ENCODE measurements around the gene HSDL1. TPM values are rescaled to one million over a fixed set of nuclear protein-coding genes. Genes with fewer than 3 reads are reported as not detected.
A peak's percentile ranks its signal among the peaks of the same experiment; 100 is the strongest.
"Not testable (repeated sequence)": the region's sequence is repeated elsewhere in the genome, so short reads cannot be mapped to it uniquely, and the experiment has no call there.

The HSDL1 gene
- total RNA-seq, 1 donor from 2014 or later, result 16.3 TPM

DNA sequence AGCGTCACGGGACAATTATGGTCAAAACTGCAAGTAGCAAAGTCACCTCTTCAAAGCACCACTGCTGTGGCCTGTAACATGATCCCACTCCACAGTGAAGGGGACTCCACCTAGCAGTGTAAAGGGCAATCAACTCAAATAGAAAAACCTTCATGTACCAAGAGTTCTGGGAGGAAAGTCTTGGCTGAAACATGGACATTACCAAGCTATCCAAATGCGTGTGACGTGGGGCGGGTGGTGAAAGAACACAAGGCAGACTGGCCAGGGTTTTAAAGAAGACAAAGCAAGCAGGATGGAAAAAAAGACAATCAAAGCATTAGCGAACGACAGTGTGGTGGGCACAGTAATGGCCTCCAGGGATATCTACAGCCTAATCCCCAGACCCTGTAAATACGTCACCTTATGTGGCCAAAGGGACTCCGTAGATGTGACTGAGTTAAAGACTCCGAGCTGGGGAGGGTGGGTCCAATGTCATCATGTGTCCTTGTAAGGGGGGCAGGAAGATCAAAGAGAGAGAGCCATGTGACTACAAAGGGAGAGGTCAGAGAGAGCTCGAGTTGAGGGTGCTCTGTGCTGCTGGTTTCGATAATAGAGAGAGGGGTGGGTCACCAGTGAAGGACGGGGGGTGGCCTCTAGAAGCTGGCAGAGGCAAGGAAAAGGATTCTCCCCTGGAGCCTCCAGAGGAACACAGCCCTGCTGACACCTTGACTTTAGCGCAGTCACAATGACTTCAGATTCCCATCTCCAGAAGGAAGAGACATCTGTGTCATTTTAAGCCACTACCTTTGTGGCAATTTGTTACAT, 6.0 kb downstream of the HSDL1 start:
- DNase-seq (ENCODE audit: low spot score), result no peak

DNA sequence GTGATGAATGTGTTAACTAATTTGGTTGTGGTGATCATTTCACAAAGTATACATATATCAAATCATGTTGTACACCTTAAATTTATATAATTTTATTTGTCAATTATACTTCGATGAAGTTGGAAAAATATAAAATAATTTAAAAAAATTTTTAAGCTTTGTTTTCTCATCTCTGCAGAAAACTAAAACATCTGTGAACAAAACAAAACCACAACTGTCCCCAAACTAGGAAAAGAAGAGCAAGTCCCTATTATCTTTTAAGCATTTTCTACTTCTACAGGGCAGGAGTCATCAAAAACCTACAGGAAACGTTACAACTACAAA, 6.5 kb downstream of the HSDL1 start:
- DNase-seq (ENCODE audit: low spot score), result no peak

DNA sequence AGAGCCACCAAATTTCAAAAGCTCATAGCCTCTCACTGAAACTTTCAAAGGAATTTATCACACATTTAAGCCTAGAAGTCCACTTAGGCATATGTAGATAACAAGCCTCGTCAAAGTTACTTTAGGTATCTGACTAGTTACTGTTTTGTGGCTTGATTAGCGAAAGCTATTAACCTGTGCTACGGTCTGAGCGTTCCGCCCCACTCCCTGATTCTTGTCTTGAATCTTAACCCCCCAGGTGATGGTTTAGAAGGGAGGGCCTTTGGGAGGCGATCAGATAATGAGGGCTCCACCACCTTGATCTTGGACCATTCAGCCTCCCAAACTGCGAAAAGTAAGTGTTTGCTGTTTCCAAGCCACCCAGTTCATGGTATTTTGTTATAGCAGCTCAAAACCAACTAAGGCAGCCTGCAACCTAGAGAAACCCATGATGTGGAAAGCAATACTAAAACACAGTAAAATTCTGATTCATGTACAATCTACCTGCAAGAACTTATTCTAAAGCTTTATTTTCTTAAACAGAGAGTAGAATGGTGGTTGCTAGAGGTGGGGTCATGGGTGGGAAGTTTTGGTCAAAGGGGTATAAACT, 7.1 kb downstream of the HSDL1 start:
- DNase-seq (ENCODE audit: low spot score), result no peak

DNA sequence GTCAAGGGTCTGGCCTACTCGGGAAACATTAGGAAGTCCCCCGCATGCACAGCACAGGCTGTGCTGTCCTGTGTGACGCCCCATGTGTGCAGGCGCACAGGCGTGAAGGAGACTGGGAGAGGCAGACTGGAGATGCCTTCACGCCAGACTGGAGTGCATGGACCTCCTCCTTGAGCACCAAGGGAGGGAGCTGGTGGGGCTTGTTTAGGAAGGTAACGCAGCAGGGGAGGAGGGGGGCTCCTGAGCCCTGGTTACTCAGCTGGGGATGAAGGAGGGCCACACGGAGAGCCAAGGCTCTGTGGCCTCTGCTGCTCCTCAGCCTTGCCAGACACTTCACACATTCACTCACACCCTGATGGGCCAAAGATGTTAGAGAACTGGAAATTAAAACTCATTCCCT, 7.7 kb downstream of the HSDL1 start:
- no peak for DNase-seq (ENCODE audit: low spot score)

DNA sequence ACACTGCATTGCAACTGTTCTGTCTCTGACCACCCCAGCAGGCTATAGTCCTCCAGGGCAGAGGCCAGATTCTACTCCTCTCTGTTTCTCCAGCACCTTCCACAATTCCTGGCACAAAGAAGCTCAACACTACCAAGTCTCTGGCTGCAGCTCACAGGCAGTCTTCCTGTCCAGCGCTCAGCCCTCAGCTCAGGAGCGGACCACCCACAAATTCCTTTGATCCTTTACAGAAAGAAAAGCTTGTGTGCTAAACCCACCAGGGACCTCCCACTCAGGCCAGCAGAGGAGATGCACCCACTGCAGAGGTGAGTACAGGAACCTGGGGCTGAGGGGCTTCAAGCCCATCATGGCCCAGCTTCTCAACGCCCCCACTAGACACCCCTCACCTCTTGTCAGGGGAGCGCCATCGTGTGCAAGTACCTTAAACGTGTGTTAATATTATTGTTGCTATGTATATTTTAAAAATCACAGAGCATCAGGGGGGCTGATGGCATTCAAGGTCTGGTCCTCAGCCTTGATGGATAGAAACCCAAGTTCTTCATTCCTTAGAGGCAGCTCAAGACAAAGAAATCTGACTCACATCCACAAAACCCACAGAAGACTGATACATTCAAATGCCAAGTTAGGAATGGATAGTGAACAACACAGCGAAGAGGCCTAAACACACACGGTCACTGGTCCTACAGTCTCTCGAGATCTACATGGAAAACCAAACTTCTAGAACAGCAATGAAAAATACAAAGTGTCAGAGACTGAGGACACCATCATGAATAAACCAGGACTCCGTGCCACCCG, 8.4 kb downstream of the HSDL1 start:
- DNase-seq (ENCODE audit: low spot score), result no peak

DNA sequence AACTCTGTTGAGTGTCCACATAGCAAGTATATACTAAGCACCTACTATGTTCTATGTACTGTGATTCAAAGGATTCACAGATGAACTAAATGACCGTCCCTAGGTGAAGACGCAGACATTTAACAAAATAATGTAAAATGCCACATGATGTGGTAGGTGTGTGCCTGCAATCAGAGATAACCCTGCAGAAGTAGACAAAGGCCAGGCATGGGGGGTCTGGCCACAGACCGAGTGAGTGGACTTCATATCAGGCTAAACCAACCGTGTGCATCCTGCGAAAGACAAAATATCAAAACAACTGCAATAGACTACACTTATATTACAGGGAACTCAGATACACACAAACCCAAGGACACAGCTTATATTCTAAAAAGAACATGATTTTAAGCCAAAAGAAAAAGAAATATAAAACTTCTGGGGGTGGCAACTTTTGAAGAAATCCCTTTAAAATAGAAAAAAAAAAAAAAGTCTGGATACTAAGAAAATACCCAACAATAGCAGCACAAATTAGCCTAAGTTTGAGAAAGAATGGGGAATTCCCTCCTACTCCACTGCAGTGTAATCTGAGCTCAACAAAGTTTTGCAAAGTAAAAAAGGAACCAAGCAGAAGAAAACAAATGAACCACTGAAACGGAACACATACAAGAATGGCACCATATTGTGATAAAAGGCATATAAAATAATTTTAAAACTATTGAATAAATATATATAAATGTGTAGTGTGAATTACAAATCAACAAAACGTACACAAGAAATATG, 12.3 kb downstream of the HSDL1 start:
- DNase-seq (ENCODE audit: low spot score), result no peak

DNA sequence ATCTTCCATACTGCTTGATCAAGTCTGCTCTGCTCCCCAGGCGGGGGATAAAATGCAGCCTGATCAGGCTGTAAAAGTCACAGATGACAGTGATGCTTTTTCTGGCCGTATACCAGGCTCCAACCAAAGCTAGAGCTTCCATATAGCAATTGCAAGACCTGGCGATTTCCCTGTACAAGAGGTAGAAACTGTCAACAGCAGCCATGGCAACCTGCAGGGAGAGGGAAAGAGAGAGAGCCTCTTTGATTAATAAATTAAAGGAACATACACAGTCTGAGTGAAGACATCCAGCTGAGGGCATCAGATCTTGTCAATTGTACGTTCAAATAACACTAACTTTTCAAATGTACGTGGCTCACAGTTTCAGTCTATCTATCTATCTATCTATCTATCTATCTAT, 13.9 kb downstream of the HSDL1 start:
- no peak for DNase-seq (ENCODE audit: low spot score)

DNA sequence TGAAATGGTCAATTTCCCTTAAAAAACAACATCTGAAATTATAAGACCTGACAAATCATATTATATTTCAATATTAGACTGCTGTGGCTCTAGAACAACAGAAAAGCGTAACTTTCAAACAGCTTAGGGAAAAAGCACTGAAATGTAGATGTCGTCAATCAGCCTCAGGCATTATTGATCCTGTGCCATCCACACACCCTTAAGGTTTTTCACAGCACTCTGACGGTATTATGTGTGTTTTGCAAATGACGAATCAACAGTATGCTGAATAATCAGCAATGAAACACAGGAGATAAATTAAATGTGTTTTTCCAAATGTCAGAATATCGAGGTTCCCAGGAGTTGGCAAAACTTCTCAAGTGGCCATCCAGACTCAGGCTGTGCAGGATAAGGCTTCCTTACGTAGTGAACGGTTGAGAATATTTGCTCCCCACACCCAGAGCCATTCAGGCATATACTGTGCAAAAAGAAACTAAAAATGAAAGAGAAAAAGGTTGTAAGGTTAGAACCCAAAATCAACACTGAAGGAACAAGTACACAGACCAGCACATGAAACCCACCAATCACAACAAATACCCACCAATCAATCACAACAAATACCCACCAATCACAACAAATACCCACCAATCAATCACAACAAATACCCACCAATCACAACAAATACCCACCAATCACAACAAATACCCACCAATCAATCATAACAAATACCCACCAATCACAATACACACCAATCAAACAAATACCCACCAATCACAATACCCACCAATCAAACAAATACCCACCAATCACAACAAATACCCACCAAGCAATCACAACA, 20.5 kb downstream of the HSDL1 start:
- DNase-seq (ENCODE audit: low spot score), result no peak

DNA sequence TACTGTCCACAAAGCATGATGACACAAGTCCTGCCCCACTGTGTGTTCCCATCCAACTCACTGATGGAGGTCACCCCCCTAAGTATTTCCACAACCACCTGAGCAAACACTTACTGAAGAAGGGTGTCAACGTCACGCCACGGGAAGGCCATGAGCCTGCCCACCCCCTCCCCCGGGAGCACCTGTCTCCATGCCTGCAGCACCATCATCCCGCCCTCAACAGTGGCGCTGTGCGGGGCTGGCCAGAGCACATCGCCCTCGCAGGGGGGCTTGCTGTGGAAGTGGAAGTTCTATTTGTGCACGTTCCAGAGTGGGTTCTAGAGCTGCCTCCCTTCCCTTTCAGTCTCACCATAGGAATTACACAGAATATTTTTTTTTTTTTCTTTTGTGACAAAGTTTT, 24.0 kb downstream of the HSDL1 start:
- no peak for DNase-seq (ENCODE audit: low spot score)

DNA sequence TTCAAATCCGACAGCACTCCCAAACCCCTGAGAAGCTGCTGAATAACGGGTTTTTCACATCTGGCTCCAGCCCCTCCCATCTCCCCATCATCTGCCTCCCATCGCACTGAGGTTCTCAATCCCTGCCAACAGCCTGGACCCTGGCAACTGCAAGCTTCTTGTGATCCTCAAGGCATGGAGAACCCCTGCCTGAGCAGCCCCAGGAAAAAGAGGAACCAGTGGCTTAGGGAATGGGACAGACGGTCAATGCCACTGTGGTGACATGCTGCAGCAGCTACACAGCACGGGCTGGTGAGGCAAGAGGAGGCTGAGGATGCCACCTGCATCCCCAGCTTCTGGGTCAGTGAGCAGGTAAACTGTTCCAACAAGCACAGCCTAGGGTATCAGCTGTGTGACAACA, 25.0 kb downstream of the HSDL1 start:
- DNase-seq (ENCODE audit: low spot score), result no peak

DNA sequence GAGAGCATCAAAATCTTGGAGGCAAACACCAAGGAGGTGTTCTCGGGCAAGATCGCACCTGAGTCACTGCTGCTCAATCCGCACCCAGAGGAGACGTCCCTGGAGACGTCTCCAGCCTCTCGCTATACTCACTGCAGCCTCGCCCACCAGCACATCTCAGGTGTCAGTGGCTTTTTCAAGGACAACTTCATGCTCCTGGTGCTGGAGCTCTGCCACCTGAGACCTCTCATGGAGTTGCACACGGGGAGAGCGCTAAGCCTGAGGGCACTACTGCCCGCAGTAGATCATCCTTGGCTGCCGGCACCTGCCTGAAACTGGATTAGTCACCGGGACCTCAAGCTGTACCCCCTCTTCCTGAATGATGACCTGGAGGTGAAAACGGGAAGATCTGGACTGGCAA, 25.6 kb downstream of the HSDL1 start:
- no peak for DNase-seq (ENCODE audit: low spot score)

DNA sequence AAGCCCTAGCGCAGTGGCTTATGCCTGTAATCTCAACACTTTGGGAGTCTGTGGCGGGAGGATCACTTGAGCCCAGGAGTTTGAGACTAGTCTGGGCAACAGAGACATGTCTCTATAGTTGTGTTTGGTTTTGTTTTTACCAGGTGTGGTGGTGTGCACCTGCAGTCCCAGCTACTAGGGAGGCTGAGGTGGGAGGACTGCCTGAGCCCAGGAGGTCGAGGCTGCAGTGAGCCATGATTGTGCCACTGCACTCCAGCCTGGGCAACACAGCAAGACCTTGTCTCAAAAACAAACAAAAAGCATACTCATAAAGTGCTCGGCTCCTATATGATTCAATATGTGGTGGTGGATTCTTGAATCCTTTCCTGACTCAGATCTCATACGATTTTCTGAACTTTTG, 26.7 kb downstream of the HSDL1 start:
- DNase-seq (ENCODE audit: low spot score), result not testable (repeated sequence)

DNA sequence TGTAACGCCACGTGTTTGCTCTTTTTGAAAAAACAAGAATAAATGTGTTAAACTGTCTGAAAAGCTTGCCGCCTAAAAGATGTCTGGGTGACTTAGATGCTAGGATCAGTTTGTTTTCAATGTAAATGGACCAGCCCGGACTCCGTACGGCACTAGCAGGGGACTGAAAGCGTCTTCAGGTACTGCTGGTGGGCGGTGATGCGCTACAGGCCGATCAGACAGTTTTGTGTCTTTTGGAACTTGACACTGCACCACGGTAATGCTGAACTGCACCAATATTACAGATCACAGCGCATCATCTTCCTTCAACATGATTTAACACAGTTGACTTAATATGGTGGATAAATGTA, 27.5 kb downstream of the HSDL1 start:
- DNase-seq (ENCODE audit: low spot score), result no peak

DNA sequence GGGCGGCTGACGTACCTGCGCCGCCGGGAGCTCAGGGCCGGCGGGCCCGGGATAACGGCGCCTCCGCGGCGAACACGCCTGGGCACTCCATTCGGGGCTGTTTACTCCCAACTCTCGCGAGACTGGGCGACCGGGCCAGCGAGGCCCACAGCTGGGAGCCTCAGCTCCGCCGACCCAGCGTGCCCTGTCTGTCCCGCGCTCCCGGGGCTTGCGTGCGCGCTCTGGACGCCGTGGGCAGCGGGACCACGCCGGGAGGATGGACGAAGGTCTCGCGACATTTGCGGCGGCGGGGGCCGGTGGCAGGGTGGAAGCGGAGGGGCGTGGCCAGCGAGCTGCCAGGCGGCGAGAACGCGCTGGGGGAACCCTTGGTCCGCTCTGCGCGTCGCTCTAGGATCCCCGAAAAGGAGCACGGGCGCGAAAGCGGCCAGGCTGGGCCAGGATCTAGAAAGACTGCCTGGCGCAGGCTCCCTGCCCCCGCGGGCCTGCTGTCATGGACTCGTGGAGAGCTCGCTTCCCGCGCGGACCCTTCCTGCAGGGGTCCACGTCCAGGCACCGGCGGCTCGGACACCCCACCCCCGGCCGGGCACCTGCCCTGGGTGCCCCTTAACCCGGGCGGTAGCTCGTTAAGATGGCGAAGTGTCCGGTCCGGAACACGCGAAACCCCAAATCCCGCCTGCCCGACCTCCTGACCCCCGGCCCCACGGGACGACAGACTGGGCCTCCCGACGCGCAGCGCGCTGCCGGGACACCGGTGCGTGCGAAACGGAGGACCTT, 28.1 kb downstream of the HSDL1 start, which contains the start of gene MBTPS1:
TSS of gene MBTPS1 (minus strand) at position 223 of the 774 bp plus-strand sequence. CDS start 15,159 bp downstream, outside the sequence.
- DNase-seq (ENCODE audit: low spot score), result peak; percentile 99

DNA sequence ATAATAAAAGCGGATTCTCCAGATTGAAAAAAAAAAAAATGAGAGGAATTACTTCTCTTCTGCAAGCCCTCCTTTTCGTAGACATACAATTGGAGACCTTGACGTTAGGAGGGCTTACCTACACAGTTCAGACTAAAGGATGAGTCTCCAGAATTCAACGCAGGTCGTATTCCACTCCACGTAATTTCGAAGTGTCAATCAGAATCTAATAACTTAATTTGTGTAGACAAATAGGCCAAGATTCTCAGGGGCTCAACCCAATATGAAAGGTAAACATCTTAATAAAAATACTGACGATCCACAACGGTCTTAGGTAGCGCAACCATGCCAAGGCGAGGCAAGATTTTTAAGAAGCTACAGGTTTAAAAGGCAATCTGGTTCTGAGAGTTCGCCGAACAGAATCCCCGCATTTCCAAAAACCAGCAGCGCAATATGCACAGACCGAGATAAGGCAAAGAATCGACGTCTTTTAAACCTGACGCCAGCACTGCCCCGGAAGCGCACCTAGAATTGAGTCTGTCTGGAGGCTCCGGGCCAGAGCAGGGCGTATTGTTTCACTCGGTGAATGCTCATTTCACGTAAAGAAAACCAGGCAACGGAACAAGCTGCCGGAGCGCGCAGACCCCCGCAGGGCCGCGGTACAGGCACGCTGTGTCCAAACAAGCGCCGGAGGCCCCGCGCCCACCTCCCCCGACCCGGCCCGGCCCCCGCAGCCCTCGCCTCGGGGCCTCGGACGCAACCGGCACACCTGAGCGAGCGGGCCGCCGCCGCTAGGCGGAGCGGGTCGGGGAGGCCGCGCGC, 28.9 kb downstream of the HSDL1 start:
- peak; percentile 49 for DNase-seq (ENCODE audit: low spot score)

DNA sequence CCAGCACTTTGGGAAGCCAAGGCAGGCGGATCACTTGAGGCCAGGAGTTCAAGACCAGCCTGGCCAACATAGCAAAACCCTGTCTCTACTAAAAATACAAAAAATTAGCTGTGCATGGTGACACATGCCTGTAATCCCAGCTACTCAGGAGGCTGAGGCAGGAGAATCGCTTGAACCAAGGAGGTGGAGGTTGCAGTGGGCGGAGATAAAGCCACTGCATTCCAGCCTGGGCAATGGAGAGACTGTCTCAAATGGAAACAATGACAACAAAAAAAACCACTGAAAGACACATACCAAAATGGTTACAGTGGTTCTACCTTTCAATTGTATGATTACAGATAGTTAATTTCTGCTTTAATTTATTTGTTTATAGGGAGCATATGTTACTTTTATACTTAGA, 33.0 kb downstream of the HSDL1 start:
- not testable (repeated sequence) for DNase-seq (ENCODE audit: low spot score)

DNA sequence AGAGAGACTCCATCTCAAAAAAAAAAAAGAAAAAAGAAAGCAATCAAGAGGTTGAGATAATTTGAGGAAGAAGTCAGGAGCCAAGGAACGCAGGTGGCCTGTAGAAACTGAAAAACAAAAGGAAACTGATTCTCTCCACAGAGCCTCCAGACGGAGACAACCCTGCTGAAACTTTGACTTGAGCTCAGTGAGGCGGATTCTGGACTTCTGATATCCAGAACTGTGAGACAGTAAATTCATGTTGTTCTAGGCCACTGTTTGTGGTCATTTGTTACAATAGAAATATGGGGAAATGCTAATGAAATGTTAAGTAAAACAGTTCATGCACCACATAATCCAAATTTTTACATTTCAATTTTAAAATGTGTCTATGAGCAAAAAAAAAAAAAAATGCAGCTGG, 33.5 kb downstream of the HSDL1 start:
- no peak for DNase-seq (ENCODE audit: low spot score)

DNA sequence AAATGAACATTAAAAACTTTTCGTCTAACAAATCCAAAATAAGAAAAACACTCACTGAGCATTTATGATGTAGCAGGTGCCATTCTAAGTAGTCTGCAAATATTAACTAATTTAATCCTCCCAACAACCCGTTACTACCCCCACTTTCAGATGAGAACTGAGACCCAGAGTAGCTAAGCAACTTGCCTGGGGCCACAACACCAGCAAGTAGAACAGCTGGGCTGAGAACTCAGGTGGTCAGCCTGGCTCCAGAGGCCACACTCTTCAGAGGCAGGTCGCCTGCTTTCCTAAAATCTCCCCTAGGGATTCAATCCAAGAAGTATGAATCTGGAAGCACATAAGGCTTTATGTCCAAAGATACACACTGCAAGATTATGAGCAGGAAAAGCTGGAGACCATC, 34.5 kb downstream of the HSDL1 start:
- no peak for DNase-seq (ENCODE audit: low spot score)

DNA sequence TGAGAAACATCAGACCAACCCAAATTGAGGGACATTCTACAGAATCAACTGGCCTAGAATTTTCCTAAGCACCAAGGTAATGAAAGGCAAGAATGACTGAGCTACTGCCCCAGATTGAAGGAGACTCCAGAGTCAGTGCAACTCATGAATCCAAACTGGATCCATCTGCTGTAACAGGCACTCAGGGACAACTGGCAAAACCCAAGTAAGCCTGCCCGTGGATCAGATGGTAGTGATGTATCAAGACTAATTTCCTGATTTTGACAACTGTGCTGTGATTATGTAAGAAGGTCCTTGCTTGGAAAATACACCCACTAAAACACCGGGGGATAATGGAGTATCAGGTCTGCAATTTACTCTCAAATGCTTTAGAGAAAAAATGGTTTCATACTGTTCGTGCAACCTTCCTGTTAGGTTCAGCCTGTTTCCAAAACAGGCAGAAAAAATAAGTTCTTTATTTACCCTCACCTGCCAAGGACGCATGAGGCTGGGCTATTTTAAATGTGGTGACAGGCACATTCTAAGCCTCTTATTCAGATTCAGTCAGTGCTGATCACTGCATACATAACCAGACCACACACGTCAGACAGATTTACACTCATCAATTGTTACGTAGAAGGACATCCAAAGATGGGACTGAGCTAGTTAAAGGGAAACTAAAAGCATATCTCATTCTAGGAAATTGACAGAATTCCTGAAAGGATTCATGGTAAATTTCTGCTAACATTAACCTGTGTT, 35.2 kb downstream of the HSDL1 start:
- DNase-seq (ENCODE audit: low spot score), result no peak
